SU-DHL-6 (cell line): ENCODE results near the gene FCN2.

Experiments used
- EZH2phosphoT487 ChIP-seq: fragments of 200-600 bp; sonication (generic), shearing (Covaris generic); conservative IDR thresholded peaks from 2 replicates; pipeline ENCODE4 v1.6.1; 2018; ENCODE audit warnings: mild to moderate bottlenecking, antibody characterized with exemption, low read length, moderate library complexity, mixed read lengths
- TF ChIP-seq, protein P1 (sequence below): fragments of 200-600 bp; sonication (generic); IDR thresholded peaks from one replicate; pipeline ENCODE4 v1.5.1; 2017; ENCODE audit warnings: antibody characterized with exemption, mild to moderate bottlenecking, low read length, moderate library complexity; ENCODE audit not compliant: insufficient read depth, poor library complexity, severe bottlenecking

DNA sequence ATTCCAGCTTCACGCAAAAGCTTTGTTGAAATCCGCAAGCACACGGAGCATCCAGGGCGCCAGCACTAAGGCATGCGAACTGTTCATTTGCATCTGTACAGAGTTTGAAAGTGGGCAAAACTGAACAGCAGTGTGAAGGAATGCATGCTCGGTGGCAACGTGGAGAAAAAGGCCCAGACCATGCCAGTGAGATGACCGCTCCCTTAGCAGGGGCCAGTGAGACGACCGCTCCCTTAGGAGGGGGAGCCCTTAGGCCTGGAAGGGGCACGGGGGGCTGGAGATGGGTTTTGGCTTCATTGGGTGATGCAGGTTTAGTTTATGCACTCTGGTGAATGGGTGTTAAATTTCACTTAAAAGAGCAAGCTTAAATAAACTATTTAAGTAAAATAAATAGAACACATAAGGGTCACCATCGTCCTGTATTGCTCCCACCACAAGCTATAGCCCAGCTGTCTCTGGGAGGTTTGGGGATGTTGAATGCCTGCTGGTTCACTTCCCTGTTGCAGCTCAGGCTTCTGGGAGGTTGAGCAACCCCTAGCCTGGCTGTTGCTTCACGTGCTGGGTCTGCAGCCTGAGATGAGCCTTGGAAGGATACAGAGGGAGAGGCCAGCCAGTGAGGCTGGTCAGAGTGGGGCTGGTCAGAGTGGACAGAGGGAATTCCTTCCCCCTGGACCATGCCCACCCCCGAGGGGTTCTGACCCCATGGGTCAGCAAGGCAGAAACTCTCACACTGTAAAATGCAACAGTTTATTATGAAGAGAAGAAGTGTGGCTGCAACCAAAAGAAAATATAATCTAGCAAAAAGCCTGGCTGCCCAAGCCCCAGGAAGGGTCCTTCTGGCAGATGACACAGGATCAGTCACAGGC is 41.7 kb downstream of the FCN2 start:
- TF ChIP-seq, protein P1, sequence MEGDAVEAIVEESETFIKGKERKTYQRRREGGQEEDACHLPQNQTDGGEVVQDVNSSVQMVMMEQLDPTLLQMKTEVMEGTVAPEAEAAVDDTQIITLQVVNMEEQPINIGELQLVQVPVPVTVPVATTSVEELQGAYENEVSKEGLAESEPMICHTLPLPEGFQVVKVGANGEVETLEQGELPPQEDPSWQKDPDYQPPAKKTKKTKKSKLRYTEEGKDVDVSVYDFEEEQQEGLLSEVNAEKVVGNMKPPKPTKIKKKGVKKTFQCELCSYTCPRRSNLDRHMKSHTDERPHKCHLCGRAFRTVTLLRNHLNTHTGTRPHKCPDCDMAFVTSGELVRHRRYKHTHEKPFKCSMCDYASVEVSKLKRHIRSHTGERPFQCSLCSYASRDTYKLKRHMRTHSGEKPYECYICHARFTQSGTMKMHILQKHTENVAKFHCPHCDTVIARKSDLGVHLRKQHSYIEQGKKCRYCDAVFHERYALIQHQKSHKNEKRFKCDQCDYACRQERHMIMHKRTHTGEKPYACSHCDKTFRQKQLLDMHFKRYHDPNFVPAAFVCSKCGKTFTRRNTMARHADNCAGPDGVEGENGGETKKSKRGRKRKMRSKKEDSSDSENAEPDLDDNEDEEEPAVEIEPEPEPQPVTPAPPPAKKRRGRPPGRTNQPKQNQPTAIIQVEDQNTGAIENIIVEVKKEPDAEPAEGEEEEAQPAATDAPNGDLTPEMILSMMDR: no peak
- no peak for TF ChIP-seq EZH2phosphoT487
